SK-N-DZ (cell line): ENCODE measurements around the gene RGS18.
"Not testable (repeated sequence)": the region's sequence is repeated elsewhere in the genome, so short reads cannot be mapped to it uniquely, and the experiment has no call there.

Experiments used
- DNase-seq: peaks from one replicate; pipeline ENCODE4 v3.0.0-alpha.2; 2015; ENCODE audit warnings: low spot score

Gene RGS18

GRCh38 chr1:192165002-192165401 is 6.7 kb downstream of the RGS18 start:
- not testable (repeated sequence) for DNase-seq

GRCh38 chr1:192167011-192167410 is 8.7 kb downstream of the RGS18 start:
- DNase-seq: no peak

GRCh38 chr1:192167911-192168700 is 9.8 kb downstream of the RGS18 start:
- DNase-seq: no peak

GRCh38 chr1:192168964-192169363 is 10.7 kb downstream of the RGS18 start:
- DNase-seq: no peak

GRCh38 chr1:192170196-192170984 is 12.1 kb downstream of the RGS18 start:
- DNase-seq: no peak

- no peak for DNase-seq
Observed at GRCh38 chr1:192171123-192171522, 12.9 kb downstream of the RGS18 start.

- no peak for DNase-seq
Observed at GRCh38 chr1:192175971-192176370, 17.7 kb downstream of the RGS18 start.

- no peak for DNase-seq
Observed at GRCh38 chr1:192183788-192184187, 25.5 kb downstream of the RGS18 start.

- no peak for DNase-seq
Observed at GRCh38 chr1:192186197-192186596, 27.9 kb downstream of the RGS18 start.

- no peak for DNase-seq
Observed at GRCh38 chr1:192190066-192190465, 31.8 kb downstream of the RGS18 start.

- DNase-seq: no peak
Observed at GRCh38 chr1:192201303-192201702, 43.0 kb downstream of the RGS18 start.

- no peak for DNase-seq
Observed at GRCh38 chr1:192224396-192224795, 66.1 kb downstream of the RGS18 start.

- DNase-seq: no peak
Observed at GRCh38 chr1:192224846-192225245, 66.6 kb downstream of the RGS18 start.

- no peak for DNase-seq
Observed at GRCh38 chr1:192225266-192225665, 67.0 kb downstream of the RGS18 start.

GRCh38 chr1:192225703-192226102 is 67.4 kb downstream of the RGS18 start:
- DNase-seq: no peak

GRCh38 chr1:192227330-192227729 is 69.1 kb downstream of the RGS18 start:
- no peak for DNase-seq

GRCh38 chr1:192227980-192228379 is 69.7 kb downstream of the RGS18 start:
- not testable (repeated sequence) for DNase-seq

GRCh38 chr1:192232817-192233417 is 74.7 kb downstream of the RGS18 start:
- DNase-seq: no peak

GRCh38 chr1:192235127-192235526 is 76.9 kb downstream of the RGS18 start:
- DNase-seq: no peak
